ENCODE data around the gene IFI16. TPM values are rescaled to one million over a fixed set of nuclear protein-coding genes. Genes with fewer than 3 reads are reported as not detected.
"Not testable (repeated sequence)": the region's sequence is repeated elsewhere in the genome, so short reads cannot be mapped to it uniquely, and the experiment has no call there.

IFI16 gene
- total RNA-seq, 1 donor = 202 TPM

DNA sequence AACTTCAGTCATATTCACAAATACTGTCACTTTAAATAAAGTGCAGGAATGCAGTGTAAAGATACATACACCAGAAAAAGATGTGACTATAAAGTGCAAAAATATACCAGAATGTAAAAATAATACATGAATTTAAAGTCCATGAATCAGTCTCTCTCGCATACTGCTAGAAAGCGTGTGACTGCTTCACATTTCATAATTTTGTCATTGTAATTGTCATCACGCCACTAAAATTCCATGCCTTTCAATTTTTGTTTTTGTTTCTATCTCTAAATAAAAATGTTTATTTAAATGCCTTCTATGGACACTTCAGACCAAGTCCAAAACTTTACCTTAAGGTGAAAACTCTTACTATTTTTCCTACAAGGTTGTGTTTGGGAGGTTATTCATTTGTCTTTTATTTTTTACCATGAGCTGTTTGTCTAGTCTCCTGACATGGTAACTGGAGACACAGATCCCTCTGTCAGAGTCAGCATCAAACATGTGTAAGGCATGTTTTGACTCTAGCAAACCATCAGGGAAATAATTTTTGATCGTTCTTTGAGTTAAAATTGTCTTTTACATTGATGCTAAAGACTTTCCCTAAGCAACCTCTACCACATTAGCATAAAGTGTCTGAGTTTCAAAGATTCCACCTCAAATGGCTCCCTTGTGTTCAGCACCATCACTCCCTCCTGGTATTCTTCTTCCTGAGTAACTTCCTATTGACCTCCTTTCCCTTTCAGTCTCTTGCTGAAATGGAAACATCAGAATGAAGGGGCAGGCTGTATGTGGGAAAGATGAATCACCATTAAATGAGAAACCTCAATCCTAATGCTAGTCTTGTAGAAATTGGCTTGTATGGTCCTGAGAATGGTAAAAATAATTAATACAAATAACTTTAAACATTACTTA lies 80.8 kb downstream of the IFI16 start:
- TF ChIP-seq, protein P1, sequence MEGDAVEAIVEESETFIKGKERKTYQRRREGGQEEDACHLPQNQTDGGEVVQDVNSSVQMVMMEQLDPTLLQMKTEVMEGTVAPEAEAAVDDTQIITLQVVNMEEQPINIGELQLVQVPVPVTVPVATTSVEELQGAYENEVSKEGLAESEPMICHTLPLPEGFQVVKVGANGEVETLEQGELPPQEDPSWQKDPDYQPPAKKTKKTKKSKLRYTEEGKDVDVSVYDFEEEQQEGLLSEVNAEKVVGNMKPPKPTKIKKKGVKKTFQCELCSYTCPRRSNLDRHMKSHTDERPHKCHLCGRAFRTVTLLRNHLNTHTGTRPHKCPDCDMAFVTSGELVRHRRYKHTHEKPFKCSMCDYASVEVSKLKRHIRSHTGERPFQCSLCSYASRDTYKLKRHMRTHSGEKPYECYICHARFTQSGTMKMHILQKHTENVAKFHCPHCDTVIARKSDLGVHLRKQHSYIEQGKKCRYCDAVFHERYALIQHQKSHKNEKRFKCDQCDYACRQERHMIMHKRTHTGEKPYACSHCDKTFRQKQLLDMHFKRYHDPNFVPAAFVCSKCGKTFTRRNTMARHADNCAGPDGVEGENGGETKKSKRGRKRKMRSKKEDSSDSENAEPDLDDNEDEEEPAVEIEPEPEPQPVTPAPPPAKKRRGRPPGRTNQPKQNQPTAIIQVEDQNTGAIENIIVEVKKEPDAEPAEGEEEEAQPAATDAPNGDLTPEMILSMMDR (IDR thresholded peaks at IDR 0.05; ENCODE audit: insufficient read depth, low read length) = no peak
- DNase-seq (ENCODE audit: low read depth) = peak; percentile 26
- H3K4me3 ChIP-seq (ENCODE audit: low read depth, low read length) = no peak overlapping the region

DNA sequence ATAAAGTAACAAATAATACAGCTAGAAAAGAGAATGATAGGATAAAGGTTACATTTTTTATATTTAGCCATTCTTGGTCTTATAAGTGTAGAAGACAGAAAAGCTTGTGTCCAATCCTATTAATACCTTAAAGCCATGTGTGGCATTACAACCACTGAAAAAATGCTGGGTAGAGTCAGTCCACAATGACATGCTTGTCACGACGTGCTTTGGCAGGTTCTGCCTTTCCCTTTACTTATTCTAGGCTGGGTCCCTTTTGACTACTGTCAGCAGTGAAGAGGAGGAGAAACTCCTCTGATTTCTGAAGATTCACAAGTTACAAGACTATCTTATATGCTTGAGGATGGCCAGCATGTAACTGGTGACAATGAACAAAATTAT lies 81.5 kb downstream of the IFI16 start:
- no peak for DNase-seq (ENCODE audit: low read depth)
- no peak overlapping the region for H3K4me3 ChIP-seq (ENCODE audit: low read depth, low read length)
- TF ChIP-seq, protein P1 (IDR thresholded peaks at IDR 0.05; ENCODE audit: insufficient read depth, low read length) = no peak

DNA sequence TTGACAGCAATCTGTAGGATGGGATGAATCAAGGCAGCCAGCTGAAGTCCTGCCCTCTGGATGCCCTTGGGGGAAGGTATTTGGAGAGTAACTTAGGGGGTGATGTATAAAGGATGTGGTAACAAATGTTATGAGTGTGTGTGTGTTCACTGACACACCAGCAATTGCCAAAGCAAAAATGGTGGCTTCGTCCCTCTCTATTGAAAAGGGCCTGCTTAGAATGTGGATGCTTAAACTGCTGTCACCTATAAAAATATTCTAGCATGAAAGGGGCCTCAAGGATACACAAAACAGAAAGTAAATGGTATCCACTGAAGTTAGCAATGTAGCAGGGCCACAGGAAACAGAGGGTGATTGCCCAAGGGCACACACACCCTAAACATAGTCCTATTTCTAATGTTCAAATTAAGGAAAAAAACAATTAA lies 81.9 kb downstream of the IFI16 start:
- TF ChIP-seq, protein P1 (IDR thresholded peaks at IDR 0.05; ENCODE audit: insufficient read depth, low read length) = no peak
- DNase-seq (ENCODE audit: low read depth) = peak; percentile 42
- no peak overlapping the region for H3K4me3 ChIP-seq (ENCODE audit: low read depth, low read length)

DNA sequence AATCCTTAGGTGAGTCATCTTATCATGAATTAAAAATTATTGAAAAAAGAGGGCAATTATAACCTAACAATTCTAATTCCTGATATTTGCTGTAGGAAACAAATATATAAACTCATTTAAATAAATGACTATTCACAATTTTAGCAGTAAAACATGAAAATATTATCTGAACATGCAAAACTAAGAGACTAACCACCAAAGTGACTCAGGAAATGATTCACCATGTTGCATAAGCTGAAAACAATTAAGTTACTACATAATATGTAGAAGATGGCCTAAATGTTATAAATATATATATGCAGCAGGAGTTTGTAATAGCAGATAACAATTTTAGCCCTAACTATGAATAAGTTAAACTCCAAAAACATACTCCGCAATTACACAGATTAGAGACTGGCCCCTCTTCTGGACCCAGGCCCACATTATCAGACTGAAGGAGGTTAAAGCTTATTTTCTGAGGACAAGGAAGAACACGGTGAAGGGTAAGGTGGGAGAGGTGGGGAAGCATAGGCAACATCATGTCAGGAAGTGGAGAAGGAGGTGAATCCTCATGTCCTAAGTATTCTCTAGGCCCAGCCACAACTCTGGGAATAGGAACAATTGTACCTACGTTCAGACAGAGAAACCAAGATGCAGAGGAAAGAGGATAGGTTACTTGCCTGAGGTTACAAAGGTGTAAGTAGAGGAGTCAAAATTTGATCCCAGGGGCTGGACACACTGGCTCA lies 82.5 kb downstream of the IFI16 start:
- H3K4me3 ChIP-seq (ENCODE audit: low read depth, low read length) = no peak overlapping the region
- TF ChIP-seq, protein P1 (IDR thresholded peaks at IDR 0.05; ENCODE audit: insufficient read depth, low read length) = no peak
- DNase-seq (ENCODE audit: low read depth) = peak; percentile 87

DNA sequence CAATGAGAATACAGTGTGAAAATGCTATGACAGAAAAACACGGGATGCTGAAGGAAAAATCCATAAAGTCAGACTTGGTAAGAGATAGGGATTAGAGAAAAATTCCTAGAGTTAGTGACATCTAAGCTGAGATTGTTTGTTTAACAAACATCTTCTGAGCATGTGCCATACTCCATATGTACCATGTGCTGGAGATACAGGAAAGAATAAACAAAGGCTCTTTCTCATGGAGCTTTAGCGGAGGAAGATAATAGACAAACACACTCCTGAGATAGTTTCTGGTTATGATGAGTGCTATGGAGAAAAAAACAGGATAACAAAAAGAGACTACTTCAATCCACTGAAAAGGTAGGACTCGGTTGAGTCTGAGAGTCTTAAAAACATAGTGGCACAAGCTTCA lies 88.9 kb downstream of the IFI16 start:
- DNase-seq (ENCODE audit: low read depth) = no peak
- no peak overlapping the region for H3K4me3 ChIP-seq (ENCODE audit: low read depth, low read length)
- TF ChIP-seq, protein P1 (IDR thresholded peaks at IDR 0.05; ENCODE audit: insufficient read depth, low read length) = no peak

DNA sequence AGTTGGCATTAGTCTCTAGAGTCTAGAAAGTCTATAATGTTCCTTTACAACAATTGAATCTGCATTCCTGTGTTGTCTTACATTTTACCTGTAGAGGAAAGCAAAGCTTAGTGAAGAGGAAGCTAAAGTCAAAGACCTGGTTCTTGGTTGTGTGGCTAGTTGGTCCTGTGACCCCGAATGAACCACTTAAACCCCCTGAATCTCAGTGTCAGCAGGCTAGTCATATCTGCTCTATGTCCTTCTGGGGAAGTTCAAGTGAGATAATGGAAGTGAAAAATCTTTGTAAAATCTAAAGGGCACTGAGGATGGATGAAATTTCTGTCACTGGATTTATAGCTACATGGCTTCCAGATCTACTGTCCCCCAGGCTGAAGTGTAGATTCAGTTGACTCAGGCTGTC lies 90.9 kb downstream of the IFI16 start:
- no peak for DNase-seq (ENCODE audit: low read depth)
- TF ChIP-seq, protein P1 (IDR thresholded peaks at IDR 0.05; ENCODE audit: insufficient read depth, low read length) = no peak
- H3K4me3 ChIP-seq (ENCODE audit: low read depth, low read length) = no peak overlapping the region

DNA sequence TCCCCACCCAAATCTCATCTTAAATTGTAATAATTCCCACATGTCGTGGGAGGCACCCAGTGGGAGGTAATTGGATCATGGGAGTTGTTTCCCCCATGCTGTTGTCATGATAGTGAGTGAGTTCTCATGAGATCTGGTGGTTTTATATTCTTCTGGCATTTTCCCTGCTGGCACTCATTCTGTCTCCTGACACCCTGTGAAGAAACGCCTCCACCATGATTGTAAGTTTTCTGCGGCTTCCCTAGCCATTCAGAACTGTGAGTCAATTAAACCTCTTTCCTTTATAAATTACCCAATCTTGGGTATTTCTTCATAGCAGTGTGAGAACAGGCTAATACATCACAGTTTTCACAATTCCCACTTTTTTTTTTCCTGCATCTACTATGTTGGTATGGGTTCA lies 93.3 kb downstream of the IFI16 start:
- peak; percentile 24 for DNase-seq (ENCODE audit: low read depth)

More for the DNA sequence above, 93.3 kb downstream of the IFI16 start:
- not testable (repeated sequence) for H3K4me3 ChIP-seq (ENCODE audit: low read depth, low read length)

Data from fibroblast of the aortic adventitia (primary cell).